B cell (primary cell): Measurements from ENCODE around the gene KRTCAP2. TPM values are rescaled to one million over a fixed set of nuclear protein-coding genes. Genes with fewer than 3 reads are reported as not detected.

Experiments used
- ATAC-seq: fragments of 200-7000 bp; cut with Tn5 transposase; one replicate; pipeline ENCODE4 v1.10.0; 2021; ENCODE audit warnings: low read depth, mild to moderate bottlenecking, moderate number of reproducible peaks, moderate library complexity
- CTCF ChIA-PET: fragments of 350-600 bp; sonication (Branson Sonifier 250); formaldehyde crosslinking; loops from one replicate; lab custom pipeline; 2021; ENCODE audit warnings: antibody characterized with exemption, inconsistent platforms; lab: Charles Lee
- POLR2A ChIA-PET: fragments of 350-600 bp; sonication (Branson Sonifier 250); formaldehyde crosslinking; loops from one replicate; lab custom pipeline; 2021; ENCODE audit warnings: antibody characterized with exemption; lab: Charles Lee
- DNase-seq: peaks from one replicate; pipeline ENCODE4 v3.0.0; 2013
- H2AFZ ChIP-seq: 2 replicates; pipeline ENCODE4 v1.6.1; 2012; ENCODE audit warnings: mild to moderate bottlenecking, low read depth, low read length; ENCODE audit not compliant: insufficient read depth, poor library complexity, severe bottlenecking
- H3K27ac ChIP-seq, 2 donors: 1 replicate in 1 of 2; 2 replicates in 1 of 2; pipeline ENCODE4 v1.5.1; 2012 to 2013; ENCODE audit warnings: low read length in 2 of 2, mild to moderate bottlenecking in 2 of 2, moderate library complexity in 1 of 2
- H3K27me3 ChIP-seq, 4 experiments: fragments of 200-600 bp in 1 of 4; sonication (generic) in 1 of 4; replicated peaks in 1 of 4; 1 replicate in 2 of 4; 2 replicates in 2 of 4; pipeline versions ENCODE4 v1.6.1 to v1.7.0; 2013 to 2016; ENCODE audit warnings: low read length in 3 of 4, mild to moderate bottlenecking in 2 of 4, mixed read lengths in 1 of 4, moderate library complexity in 1 of 4; ENCODE audit not compliant: insufficient read depth in 4 of 4, control insufficient read depth in 3 of 4; ENCODE audit errors: control extremely low read depth in 1 of 4
- H3K36me3 ChIP-seq, 2 experiments: replicated peaks in 1 of 2; 1 replicate in 1 of 2; 2 replicates in 1 of 2; pipeline versions ENCODE4 v1.6.1 to v1.7.1; 2013; ENCODE audit warnings: low read length in 1 of 2; ENCODE audit not compliant: insufficient read depth in 2 of 2, control insufficient read depth in 1 of 2; ENCODE audit errors: control extremely low read depth in 1 of 2, extremely low read depth in 1 of 2
- H3K4me1 ChIP-seq, 2 donors: fragments of 200-600 bp in 1 of 2; sonication (generic) in 1 of 2; 1 replicate in 1 of 2; 2 replicates in 1 of 2; pipeline versions ENCODE4 v1.5.1 to v1.6.1; 2013 to 2017; ENCODE audit warnings: low read length in 2 of 2; ENCODE audit not compliant: control insufficient read depth in 2 of 2, insufficient read depth in 2 of 2
- H3K4me2 ChIP-seq: replicated peaks from 2 replicates; pipeline ENCODE3; 2012; ENCODE audit warnings: mild to moderate bottlenecking, low read depth, low read length; ENCODE audit not compliant: poor library complexity, severe bottlenecking
- H3K4me3 ChIP-seq, 5 experiments: fragments of 200-600 bp in 1 of 5; sonication (generic) in 1 of 5; 1 replicate in 3 of 5; 2 replicates in 2 of 5; pipeline versions ENCODE4 v1.5.1 to v1.7.0; 2011 to 2016; ENCODE audit warnings: low read length in 4 of 5, mild to moderate bottlenecking in 4 of 5, low read depth in 2 of 5, control low read depth in 1 of 5, moderate library complexity in 1 of 5; ENCODE audit not compliant: insufficient read depth in 1 of 5; ENCODE audit errors: control extremely low read depth in 1 of 5, extremely low read depth in 1 of 5
- H3K79me2 ChIP-seq: fragments of 200-600 bp; sonication (generic); one replicate; pipeline ENCODE4 v1.6.0; 2016; ENCODE audit warnings: low read length; ENCODE audit not compliant: control insufficient read depth, insufficient read depth
- H3K9ac ChIP-seq: fragments of 200-600 bp; sonication (generic); 2 replicates; pipeline ENCODE4 v1.6.1; 2017; ENCODE audit warnings: mild to moderate bottlenecking, low read length, moderate library complexity
- H3K9me3 ChIP-seq, 3 donors: one replicate each; pipeline versions ENCODE4 v1.6.1 to v1.7.1; 2013; ENCODE audit warnings: low read length in 2 of 3; ENCODE audit not compliant: control insufficient read depth in 2 of 3, insufficient read depth in 1 of 3; ENCODE audit errors: control extremely low read depth in 1 of 3
- H4K20me1 ChIP-seq: 2 replicates; pipeline ENCODE4 v1.6.0; 2012; ENCODE audit warnings: mild to moderate bottlenecking, low read length; ENCODE audit not compliant: insufficient read depth, control insufficient read depth, poor library complexity, severe bottlenecking
- H3K27ac Mint-ChIP-seq: one replicate; pipeline ENCODE4 v1.8.0; 2021; ENCODE audit warnings: mixed read lengths
- H3K27me3 Mint-ChIP-seq: one replicate; pipeline ENCODE4 v1.8.0; 2021; ENCODE audit warnings: mixed read lengths
- H3K4me1 Mint-ChIP-seq: one replicate; pipeline ENCODE4 v1.8.0; 2021; ENCODE audit warnings: mixed read lengths
- H3K4me3 Mint-ChIP-seq: one replicate; pipeline ENCODE4 v1.8.0; 2021; ENCODE audit warnings: mixed read lengths
- H3K9me3 Mint-ChIP-seq: one replicate; pipeline ENCODE4 v1.8.0; 2022; ENCODE audit warnings: mixed read lengths; ENCODE audit not compliant: insufficient read depth
- CTCF ChIP-seq: fragments of 200-600 bp; IDR thresholded peaks from one replicate; pipeline ENCODE4 v1.8.0; 2022; ENCODE audit warnings: antibody characterized with exemption, mild to moderate bottlenecking
- EZH2 ChIP-seq: IDR thresholded peaks from 2 replicates; pipeline ENCODE4 v1.6.1; 2012; ENCODE audit warnings: borderline replicate concordance, low read depth, mild to moderate bottlenecking, moderate library complexity, low read length; ENCODE audit not compliant: insufficient read depth, poor library complexity, severe bottlenecking
- WGBS: methylation state at CpG from one replicate; pipeline ENCODE4 v1.1.5; 2013; ENCODE audit warnings: missing lambda C conversion rate; ENCODE audit not compliant: insufficient coverage; 5-methylcytosine and 5-hydroxymethylcytosine counted together
- intact Hi-C: fragments of 100-400 bp; cut with micrococcal nuclease; formaldehyde crosslinking; loops from one replicate; pipeline ENCODE4 v1.10.0; 2022
- polyA plus RNA-seq: library from polyadenylated mRNA; depleted of rRNA; stranded (reverse); fragments of >200 nt; gene quantifications from 2 replicates; pipeline ENCODE4 v1.2.3, GENCODE V29; 2012
- total RNA-seq, 2 donors: library from RNA; stranded (reverse); fragments of 120-200 nt in 1 of 2; gene quantifications; 1 replicate in 1 of 2; 2 replicates in 1 of 2; pipeline versions ENCODE4 v1.2.3 to v1.2.4, GENCODE V29; 2013 to 2022

The KRTCAP2 gene
- total and polyA plus RNA-seq, 2 donors (not counting 1 experiment from before 2014, with no cell fraction given): 151 to 259 TPM

- H3K27me3 Mint-ChIP-seq: no peaks in the 10 kb centered on the region
- Histone ChIP-seq H3K4me1 (peaks cover 13 to 17% of the 10 kb centered on the region in 2 donors), H3K9ac (no peak overlapping the region), H3K27me3 (no peaks in the 10 kb centered on the region), H3K36me3 (no peaks in the 10 kb centered on the region), H3K27ac (no peak overlapping the region), H3K79me2 (no peaks in the 10 kb centered on the region), H3K4me3 (no peak overlapping the region), H4K20me1 (no peaks in the 10 kb centered on the region), H2AFZ (no peak overlapping the region), H3K4me2 (no peak overlapping the region), H3K9me3 (no peaks in the 10 kb centered on the region)
- no peaks in the 10 kb centered on the region for H3K9me3 Mint-ChIP-seq
- H3K4me1 Mint-ChIP-seq: peaks cover 20% of the 10 kb centered on the region
- no peak overlapping the region for H3K4me3 Mint-ChIP-seq
- H3K27ac Mint-ChIP-seq: no peak overlapping the region
- intact Hi-C loops: no loop called here
- TF ChIP-seq CTCF (no peak), EZH2 (no peak)
- no peak for ATAC-seq
- no peak for DNase-seq
- POLR2A ChIA-PET: no interaction called here
- CTCF ChIA-PET: interaction anchor here (1.3 to 5.7 kb wide), 3 partner anchors 10 to 54 kb away, joined by 4 to 19 read pairs (median 9); partner anchors contain the start of gene SLC50A1
- WGBS: no CpG with 5 or more reads among the region's 3 CpGs
These were observed 27.6 kb downstream of the KRTCAP2 start for GRCh38 chr1:155145491-155145890.

GRCh38 chr1:155141749-155142148, 31.4 kb downstream of the KRTCAP2 start:
- intact Hi-C loops: no loop called here
- Mint-ChIP-seq H3K27ac (no peak overlapping the region), H3K27me3 (no peaks in the 10 kb centered on the region), H3K9me3 (no peaks in the 10 kb centered on the region), H3K4me1 (peaks cover 33% of the 10 kb centered on the region), H3K4me3 (no peak overlapping the region)
- no peak overlapping the region for H2AFZ ChIP-seq
- no peak overlapping the region for H3K27ac ChIP-seq
- no peak overlapping the region for H3K9ac ChIP-seq
- no peak for ATAC-seq
- H3K9me3 ChIP-seq: no peaks in the 10 kb centered on the region
- H3K4me1 ChIP-seq: peaks cover 14 to 19% of the 10 kb centered on the region in 2 donors
- CTCF ChIA-PET: interaction anchor here (1.4 to 5.7 kb wide), 3 partner anchors 25 to 56 kb away, joined by 4 to 19 read pairs (median 14); no protein-coding TSS in a partner anchor
- no peaks in the 10 kb centered on the region for H3K27me3 ChIP-seq
- 93% methylated on average over 3 of the region's 7 CpGs for WGBS
- TF ChIP-seq CTCF: no peak
- H4K20me1 ChIP-seq: peaks cover 9% of the 10 kb centered on the region
- DNase-seq: no peak
- no peak overlapping the region for H3K4me3 ChIP-seq
- peaks cover 33% of the 10 kb centered on the region for H3K79me2 ChIP-seq
- H3K4me2 ChIP-seq: no peak overlapping the region
- POLR2A ChIA-PET: no interaction called here
- H3K36me3 ChIP-seq: peaks cover 0 to 5% of the 10 kb centered on the region in 2 experiments
